Mesothelial cell of epicardium (in vitro differentiated cells): ENCODE measurements around the gene KBTBD12. TPM values are rescaled to one million over a fixed set of nuclear protein-coding genes. Genes with fewer than 3 reads are reported as not detected.

Source experiments
- DNase-seq, 2 experiments: peaks; one replicate each; pipeline ENCODE4 v3.0.0; 2021; ENCODE audit warnings: low spot score in 2 of 2; ENCODE audit not compliant: unreplicated experiment in 2 of 2
- H3K27ac Mint-ChIP-seq: 2 replicates; pipeline ENCODE4 v1.8.0; 2021; ENCODE audit warnings: mixed read lengths
- H3K27me3 Mint-ChIP-seq: 2 replicates; pipeline ENCODE4 v1.8.0; 2021; ENCODE audit warnings: low read depth, mixed read lengths
- H3K36me3 Mint-ChIP-seq: 2 replicates; pipeline ENCODE4 v1.8.0; 2021; ENCODE audit warnings: mixed read lengths
- H3K4me1 Mint-ChIP-seq: 2 replicates; pipeline ENCODE4 v1.8.0; 2021; ENCODE audit warnings: mixed read lengths
- H3K4me3 Mint-ChIP-seq: 2 replicates; pipeline ENCODE4 v1.8.0; 2021; ENCODE audit warnings: mild to moderate bottlenecking, moderate library complexity, mixed read lengths
- H3K9me3 Mint-ChIP-seq: 2 replicates; pipeline ENCODE4 v1.8.0; 2021; ENCODE audit warnings: mixed read lengths
- total RNA-seq: library from RNA; stranded (reverse); gene quantifications from 3 replicates; pipeline ENCODE4 v1.2.1, GENCODE V29; 2021
- TF ChIP-seq, protein P1 (sequence below): fragments of 200-600 bp; sonication (generic); IDR thresholded peaks from one replicate; pipeline ENCODE4 v1.5.0; 2021; ENCODE audit warnings: antibody characterized with exemption; ENCODE audit not compliant: unreplicated experiment

The KBTBD12 gene
- total RNA-seq, 1 donor from 2014 or later = not detected

DNA sequence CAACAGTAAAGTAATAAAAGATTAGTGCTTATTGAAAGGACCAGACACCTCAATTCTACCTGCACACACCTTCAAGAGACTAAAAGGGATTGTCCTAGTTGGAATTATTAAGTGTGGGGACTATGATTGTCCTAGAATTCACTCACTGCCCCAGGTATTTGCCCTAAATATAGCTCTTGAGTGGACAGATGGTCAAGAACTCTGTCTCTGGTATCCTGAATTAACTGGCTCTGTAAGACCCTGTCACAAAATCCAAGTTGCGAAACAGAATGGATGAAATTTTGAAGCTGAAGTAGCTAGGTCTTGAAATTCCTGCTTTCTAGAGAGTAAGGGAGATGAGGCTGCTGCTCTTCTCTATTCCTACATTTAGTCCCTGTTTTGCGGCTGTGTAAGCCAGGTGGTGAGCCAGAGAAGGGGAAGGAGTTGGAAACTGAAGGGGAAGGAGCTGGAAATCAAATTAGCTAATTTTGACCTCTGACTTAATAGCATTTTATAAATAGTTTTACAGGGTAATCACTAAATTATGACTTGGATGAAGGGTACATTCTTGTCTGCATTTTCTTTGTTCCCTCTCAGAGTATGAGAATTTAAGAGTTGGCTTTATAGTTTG, 34.5 kb downstream of the KBTBD12 start:
- Mint-ChIP-seq H3K36me3 (no peaks in the 10 kb centered on the region), H3K27me3 (peaks cover 28% of the 10 kb centered on the region), H3K4me3 (no peak overlapping the region), H3K4me1 (no peaks in the 10 kb centered on the region), H3K9me3 (peaks cover under 1% of the 10 kb centered on the region), H3K27ac (no peak overlapping the region)
- no peak for DNase-seq
- TF ChIP-seq, protein P1, sequence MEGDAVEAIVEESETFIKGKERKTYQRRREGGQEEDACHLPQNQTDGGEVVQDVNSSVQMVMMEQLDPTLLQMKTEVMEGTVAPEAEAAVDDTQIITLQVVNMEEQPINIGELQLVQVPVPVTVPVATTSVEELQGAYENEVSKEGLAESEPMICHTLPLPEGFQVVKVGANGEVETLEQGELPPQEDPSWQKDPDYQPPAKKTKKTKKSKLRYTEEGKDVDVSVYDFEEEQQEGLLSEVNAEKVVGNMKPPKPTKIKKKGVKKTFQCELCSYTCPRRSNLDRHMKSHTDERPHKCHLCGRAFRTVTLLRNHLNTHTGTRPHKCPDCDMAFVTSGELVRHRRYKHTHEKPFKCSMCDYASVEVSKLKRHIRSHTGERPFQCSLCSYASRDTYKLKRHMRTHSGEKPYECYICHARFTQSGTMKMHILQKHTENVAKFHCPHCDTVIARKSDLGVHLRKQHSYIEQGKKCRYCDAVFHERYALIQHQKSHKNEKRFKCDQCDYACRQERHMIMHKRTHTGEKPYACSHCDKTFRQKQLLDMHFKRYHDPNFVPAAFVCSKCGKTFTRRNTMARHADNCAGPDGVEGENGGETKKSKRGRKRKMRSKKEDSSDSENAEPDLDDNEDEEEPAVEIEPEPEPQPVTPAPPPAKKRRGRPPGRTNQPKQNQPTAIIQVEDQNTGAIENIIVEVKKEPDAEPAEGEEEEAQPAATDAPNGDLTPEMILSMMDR = no peak

DNA sequence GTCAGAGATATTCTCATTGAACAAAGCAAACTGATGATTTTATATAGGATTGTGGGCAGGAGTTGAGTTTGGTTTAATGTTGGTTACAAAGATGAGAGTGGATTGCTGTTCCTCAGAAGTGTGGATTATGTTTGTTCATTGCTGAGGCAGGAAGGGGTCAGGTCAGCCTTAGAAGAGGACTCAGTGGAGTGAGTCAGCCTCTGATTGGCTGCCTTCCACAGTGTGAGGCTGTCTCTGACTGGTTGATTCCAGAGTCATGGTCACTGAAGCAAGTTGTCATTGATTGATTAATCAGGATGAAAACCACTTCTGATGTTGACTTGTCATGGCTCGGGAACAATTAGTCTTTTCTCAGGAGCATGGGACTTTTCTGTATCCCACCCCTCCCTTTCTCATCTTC, 36.2 kb downstream of the KBTBD12 start:
- H3K27me3 Mint-ChIP-seq = peaks cover 17% of the 10 kb centered on the region
- TF ChIP-seq, protein P1 = no peak
- no peaks in the 10 kb centered on the region for H3K4me1 Mint-ChIP-seq
- H3K36me3 Mint-ChIP-seq = no peaks in the 10 kb centered on the region
- no peak for DNase-seq
- no peaks in the 10 kb centered on the region for H3K9me3 Mint-ChIP-seq
- no peak overlapping the region for H3K4me3 Mint-ChIP-seq
- H3K27ac Mint-ChIP-seq = no peak overlapping the region

DNA sequence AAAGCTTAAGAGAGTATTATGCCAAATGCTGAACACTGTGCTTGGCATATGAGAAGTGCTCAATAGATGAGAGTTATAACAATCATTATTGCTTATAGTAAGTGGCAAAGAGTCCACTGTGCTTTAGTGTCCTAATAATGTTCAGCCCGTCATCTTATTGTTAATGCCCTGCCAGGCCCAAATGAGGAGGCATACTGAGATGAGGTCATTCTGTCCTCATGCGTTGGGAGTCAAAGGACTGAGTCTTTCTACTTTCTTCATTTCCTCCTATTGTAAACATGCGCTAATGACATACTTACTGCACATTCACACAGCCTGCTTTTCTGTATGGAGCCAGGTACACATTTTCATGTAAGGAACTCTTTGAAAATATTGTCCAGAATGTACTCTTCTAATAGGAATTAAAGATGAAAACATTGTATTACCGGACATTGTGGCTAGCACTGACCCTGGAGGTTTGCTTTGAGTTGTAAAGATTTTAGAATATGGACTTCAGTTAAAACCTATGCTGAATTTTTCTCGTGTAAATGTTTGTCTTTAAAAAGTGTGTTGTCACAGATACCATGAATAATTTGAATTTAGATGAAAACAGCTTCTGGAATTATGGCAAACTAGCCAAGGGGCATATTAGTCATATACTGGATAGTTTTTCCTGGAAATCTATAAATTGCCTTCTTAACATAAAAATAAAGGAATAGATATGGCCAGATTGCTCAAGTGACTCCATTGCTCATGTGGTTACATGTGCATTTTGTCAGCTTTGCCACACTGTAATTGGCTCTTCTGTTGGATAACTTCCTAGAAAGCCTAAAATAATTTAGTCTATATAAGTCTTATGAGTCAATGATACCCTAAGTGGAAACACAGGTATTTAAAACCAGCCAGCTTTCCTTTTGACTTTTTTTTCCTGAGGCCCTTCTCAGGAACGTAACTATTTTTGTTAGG, 38.3 kb downstream of the KBTBD12 start:
- Mint-ChIP-seq H3K27me3 (peaks cover 6% of the 10 kb centered on the region), H3K9me3 (no peaks in the 10 kb centered on the region), H3K4me1 (no peaks in the 10 kb centered on the region), H3K36me3 (no peaks in the 10 kb centered on the region), H3K27ac (no peak overlapping the region), H3K4me3 (no peak overlapping the region)
- TF ChIP-seq, protein P1 = no peak
- no peak for DNase-seq

GRCh38 chr3:127954640-127955039, 39.6 kb downstream of the KBTBD12 start:
- H3K27ac Mint-ChIP-seq = no peak overlapping the region
- DNase-seq = no peak
- no peaks in the 10 kb centered on the region for H3K27me3 Mint-ChIP-seq
- H3K36me3 Mint-ChIP-seq = no peaks in the 10 kb centered on the region
- no peak overlapping the region for H3K4me3 Mint-ChIP-seq
- H3K9me3 Mint-ChIP-seq = no peaks in the 10 kb centered on the region
- peaks cover 5% of the 10 kb centered on the region for H3K4me1 Mint-ChIP-seq
- TF ChIP-seq, protein P1 = no peak

DNA sequence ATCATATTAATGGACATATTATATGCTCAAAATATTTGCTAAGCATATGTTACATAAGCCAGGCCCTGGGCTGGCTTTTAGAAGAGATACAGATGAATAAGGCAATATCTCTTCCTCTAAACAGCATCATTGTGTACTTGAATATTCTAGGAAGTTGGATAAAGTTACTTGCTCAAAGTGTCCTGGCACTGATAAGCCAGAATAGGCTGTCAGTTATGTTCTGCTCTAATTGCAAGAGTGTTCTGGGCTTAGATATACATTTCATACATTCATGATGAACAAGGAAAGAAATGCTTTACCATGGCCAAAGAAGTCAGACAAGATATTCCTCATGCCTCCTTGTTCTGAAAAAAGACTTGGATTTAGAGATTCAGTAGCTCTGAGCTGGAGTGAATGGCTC, 40.7 kb downstream of the KBTBD12 start:
- TF ChIP-seq, protein P1 = no peak
- H3K4me1 Mint-ChIP-seq = peaks cover 10% of the 10 kb centered on the region

More for the DNA sequence above, 40.7 kb downstream of the KBTBD12 start:
- H3K27me3 Mint-ChIP-seq = no peaks in the 10 kb centered on the region
- no peaks in the 10 kb centered on the region for H3K36me3 Mint-ChIP-seq
- DNase-seq = no peak
- no peak overlapping the region for H3K27ac Mint-ChIP-seq
- H3K4me3 Mint-ChIP-seq = no peak overlapping the region
- no peaks in the 10 kb centered on the region for H3K9me3 Mint-ChIP-seq
